HEK293T (cell line): ENCODE measurements around the gene SNRNP27.

Source experiments
- BHLHE40 ChIP-seq: fragments of 450-650 bp; IDR thresholded peaks from 2 replicates; pipeline ENCODE4 v1.6.1; 2016; ENCODE audit warnings: mild to moderate bottlenecking, moderate library complexity, borderline replicate concordance
- CTBP1 ChIP-seq: fragments of 450-650 bp; IDR thresholded peaks from 2 replicates; pipeline ENCODE4 v1.6.1; 2016; ENCODE audit warnings: borderline replicate concordance
- ELF4 ChIP-seq: fragments of 450-650 bp; IDR thresholded peaks from 2 replicates; pipeline ENCODE4 v1.6.1; 2017; ENCODE audit warnings: antibody characterized with exemption
- FOXK2 ChIP-seq: fragments of 450-650 bp; IDR thresholded peaks from 2 replicates; pipeline ENCODE4 v1.6.1; 2016; ENCODE audit warnings: mild to moderate bottlenecking
- HDGF ChIP-seq: fragments of 450-650 bp; IDR thresholded peaks from 2 replicates; pipeline ENCODE4 v1.6.1; 2017; ENCODE audit warnings: antibody characterized with exemption, borderline replicate concordance
- L3MBTL2 ChIP-seq: fragments of 450-650 bp; conservative IDR thresholded peaks from 2 replicates; pipeline ENCODE4 v1.6.1; 2016; ENCODE audit warnings: mild to moderate bottlenecking
- NFRKB ChIP-seq: fragments of 450-650 bp; IDR thresholded peaks from 2 replicates; pipeline ENCODE4 v1.6.1; 2016; ENCODE audit warnings: mild to moderate bottlenecking, moderate library complexity
- SP1 ChIP-seq: fragments of 450-650 bp; IDR thresholded peaks from 2 replicates; pipeline ENCODE4 v1.6.1; 2017
- SUZ12 ChIP-seq: fragments of 450-650 bp; IDR thresholded peaks from 2 replicates; pipeline ENCODE4 v1.6.1; 2016; ENCODE audit warnings: mild to moderate bottlenecking
- TARDBP ChIP-seq: fragments of 450-650 bp; IDR thresholded peaks from 2 replicates; pipeline ENCODE4 v1.6.1; 2016
- ZNF384 ChIP-seq: fragments of 450-650 bp; IDR thresholded peaks from 2 replicates; pipeline ENCODE4 v1.6.1; 2016

DNA sequence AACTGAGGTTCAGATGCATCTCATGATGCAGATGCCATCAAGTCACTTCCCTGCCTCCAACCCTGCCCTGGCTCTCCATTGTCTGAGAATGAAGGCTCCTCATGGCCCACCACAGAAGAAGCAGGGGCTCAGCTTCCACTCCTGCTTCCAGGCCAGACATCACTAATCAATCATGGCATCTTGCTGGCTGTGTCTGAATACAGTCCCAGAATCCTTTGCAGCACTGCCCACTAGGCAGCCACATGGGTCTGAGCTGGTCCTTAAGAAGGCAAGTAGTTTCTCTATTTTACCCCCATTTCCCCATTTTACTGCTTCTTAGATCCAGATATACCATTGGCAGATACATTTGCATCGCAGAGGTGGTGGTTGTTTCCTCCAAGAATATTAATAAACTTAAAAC lies 60.3 kb downstream of the SNRNP27 start:
- TF ChIP-seq BHLHE40 (no peak), HDGF (no peak), SUZ12 (no peak), FOXK2 (no peak), CTBP1 (no peak), NFRKB (no peak), SP1 (no peak), ZNF384 (no peak), TARDBP (no peak), L3MBTL2 (no peak), ELF4 (no peak)
